ENCODE results near the gene ADGRF4. TPM values are rescaled to one million over a fixed set of nuclear protein-coding genes. Genes with fewer than 3 reads are reported as not detected.
A peak's percentile ranks its signal among the peaks of the same experiment; 100 is the strongest.

Gene ADGRF4
- not detected for total RNA-seq
- long read RNA-seq: 0 reads

GRCh38 chr6:47698342-47698787, at the start of gene ADGRF4:
TSS of gene ADGRF4 (plus strand) at chr6:47698580. CDS start at chr6:47707246, 8,666 bp downstream.
- Histone ChIP-seq H3K36me3 (no peaks in the 10 kb centered on the region), H3K4me3 (no peak within 1 kb of the TSS), H3K27ac (replicated peaks) (no peak within 1 kb of the TSS), H3K4me1 (no peaks in the 10 kb centered on the region), H3K9me3 (replicated peaks) (no peaks in the 10 kb centered on the region), H3K27me3 (ENCODE audit: low read depth) (no peaks in the 10 kb centered on the region)
- DNase-seq: no peak
- intact Hi-C loops (cut with micrococcal nuclease): no loop called here
- TF ChIP-seq, protein P1, sequence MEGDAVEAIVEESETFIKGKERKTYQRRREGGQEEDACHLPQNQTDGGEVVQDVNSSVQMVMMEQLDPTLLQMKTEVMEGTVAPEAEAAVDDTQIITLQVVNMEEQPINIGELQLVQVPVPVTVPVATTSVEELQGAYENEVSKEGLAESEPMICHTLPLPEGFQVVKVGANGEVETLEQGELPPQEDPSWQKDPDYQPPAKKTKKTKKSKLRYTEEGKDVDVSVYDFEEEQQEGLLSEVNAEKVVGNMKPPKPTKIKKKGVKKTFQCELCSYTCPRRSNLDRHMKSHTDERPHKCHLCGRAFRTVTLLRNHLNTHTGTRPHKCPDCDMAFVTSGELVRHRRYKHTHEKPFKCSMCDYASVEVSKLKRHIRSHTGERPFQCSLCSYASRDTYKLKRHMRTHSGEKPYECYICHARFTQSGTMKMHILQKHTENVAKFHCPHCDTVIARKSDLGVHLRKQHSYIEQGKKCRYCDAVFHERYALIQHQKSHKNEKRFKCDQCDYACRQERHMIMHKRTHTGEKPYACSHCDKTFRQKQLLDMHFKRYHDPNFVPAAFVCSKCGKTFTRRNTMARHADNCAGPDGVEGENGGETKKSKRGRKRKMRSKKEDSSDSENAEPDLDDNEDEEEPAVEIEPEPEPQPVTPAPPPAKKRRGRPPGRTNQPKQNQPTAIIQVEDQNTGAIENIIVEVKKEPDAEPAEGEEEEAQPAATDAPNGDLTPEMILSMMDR (IDR thresholded peaks at IDR 0.05; ENCODE audit: borderline replicate concordance): no peak

- Histone ChIP-seq H3K36me3 (no peaks in the 10 kb centered on the region), H3K4me3 (no peak overlapping the region), H3K9me3 (replicated peaks) (no peaks in the 10 kb centered on the region), H3K4me1 (peaks cover 21% of the 10 kb centered on the region), H3K27ac (replicated peaks) (peak overlapping the region; percentile 47), H3K27me3 (ENCODE audit: low read depth) (no peaks in the 10 kb centered on the region)
- TF ChIP-seq, protein P1 (IDR thresholded peaks at IDR 0.05; ENCODE audit: borderline replicate concordance): no peak
- no peak for DNase-seq
- intact Hi-C loops (cut with micrococcal nuclease): no loop called here
Measured at GRCh38 chr6:47650553-47651432, 47.6 kb upstream of the ADGRF4 start.

DNA sequence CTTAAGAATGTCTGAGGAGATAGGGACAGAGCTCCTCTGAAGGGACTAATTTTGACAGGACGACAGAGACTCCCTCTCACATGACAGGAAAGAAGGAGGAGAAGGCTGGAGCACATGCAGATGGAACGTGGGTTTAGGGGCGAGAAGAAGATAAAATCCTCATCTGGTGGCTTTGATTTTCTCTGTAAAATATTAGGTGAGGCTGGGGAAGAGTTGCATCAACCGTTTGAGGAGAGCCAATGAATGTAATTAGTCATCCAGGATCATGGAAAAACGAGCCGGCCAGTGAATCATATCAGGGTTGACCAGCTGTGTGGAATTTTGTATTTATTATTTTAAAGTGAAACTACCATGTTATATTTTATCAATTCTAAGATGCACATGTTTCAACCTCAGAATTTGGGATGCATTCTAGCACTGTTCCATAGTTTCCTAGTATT, 46.9 kb upstream of the ADGRF4 start:
- Histone ChIP-seq H3K9me3 (replicated peaks) (no peaks in the 10 kb centered on the region), H3K27me3 (ENCODE audit: low read depth) (no peaks in the 10 kb centered on the region), H3K4me3 (no peak overlapping the region), H3K27ac (replicated peaks) (peak overlapping the region; percentile 47), H3K36me3 (no peaks in the 10 kb centered on the region), H3K4me1 (peaks cover 21% of the 10 kb centered on the region)
- DNase-seq: no peak
- intact Hi-C loops (cut with micrococcal nuclease): no loop called here
- TF ChIP-seq, protein P1 (IDR thresholded peaks at IDR 0.05; ENCODE audit: borderline replicate concordance): no peak

GRCh38 chr6:47653706-47654105, 44.7 kb upstream of the ADGRF4 start:
- no peak for DNase-seq
- H3K9me3 ChIP-seq (replicated peaks): no peaks in the 10 kb centered on the region
- intact Hi-C loops (cut with micrococcal nuclease): no loop called here
- H3K27me3 ChIP-seq (ENCODE audit: low read depth): no peaks in the 10 kb centered on the region
- H3K4me1 ChIP-seq: peaks cover 21% of the 10 kb centered on the region
- H3K27ac ChIP-seq (replicated peaks): no peak overlapping the region
- TF ChIP-seq, protein P1 (IDR thresholded peaks at IDR 0.05; ENCODE audit: borderline replicate concordance): no peak
- H3K36me3 ChIP-seq: no peaks in the 10 kb centered on the region
- H3K4me3 ChIP-seq: no peak overlapping the region

GRCh38 chr6:47654255-47654654, 44.1 kb upstream of the ADGRF4 start:
- TF ChIP-seq, protein P1 (IDR thresholded peaks at IDR 0.05; ENCODE audit: borderline replicate concordance): no peak
- intact Hi-C loops (cut with micrococcal nuclease): no loop called here
- no peak for DNase-seq
- Histone ChIP-seq H3K27me3 (ENCODE audit: low read depth) (no peaks in the 10 kb centered on the region), H3K4me3 (no peak overlapping the region), H3K27ac (replicated peaks) (no peak overlapping the region), H3K36me3 (no peaks in the 10 kb centered on the region), H3K9me3 (replicated peaks) (no peaks in the 10 kb centered on the region), H3K4me1 (peaks cover 21% of the 10 kb centered on the region)

Data from left ventricle myocardium inferior (tissue), 1 donor.